Endometrial microvascular endothelial cells (primary cell): ENCODE measurements around the gene OLFM2. TPM values are rescaled to one million over a fixed set of nuclear protein-coding genes. Genes with fewer than 3 reads are reported as not detected.

ENCODE experiments used
- in situ Hi-C: cut with HindIII; loops from 2 replicates; pipeline ENCODE4 v1.10.0; 2017; ENCODE audit warnings: low sequenced_read_pairs, low pct_unique_long_range_greater_than_20kb; ENCODE audit errors: inconsistent ontology term
- total RNA-seq: library from RNA; depleted of rRNA; stranded (reverse); fragments of >200 nt; gene quantifications from one replicate; pipeline ENCODE4 v1.2.3, GENCODE V29; 2015; ENCODE audit errors: inconsistent ontology term

The OLFM2 gene
- total RNA-seq, 1 donor from 2014 or later = not detected

GRCh38 chr19:9913237-9914000, 22.9 kb downstream of the OLFM2 start:
- in situ Hi-C loops = no loop called here

- in situ Hi-C loops = no loop called here
Observed at GRCh38 chr19:9912551-9913236, 23.6 kb downstream of the OLFM2 start.

- in situ Hi-C loops = no loop called here
Observed at GRCh38 chr19:9911524-9912185, 24.7 kb downstream of the OLFM2 start.

- in situ Hi-C loops = no loop called here
Observed at GRCh38 chr19:9910625-9911024, 25.7 kb downstream of the OLFM2 start.

- in situ Hi-C loops = no loop called here
Observed at GRCh38 chr19:9909251-9909650, 27.1 kb downstream of the OLFM2 start.

GRCh38 chr19:9906475-9907087, 29.7 kb downstream of the OLFM2 start:
- in situ Hi-C loops = no loop called here

- in situ Hi-C loops = no loop called here
Observed at GRCh38 chr19:9903336-9903735, 33.0 kb downstream of the OLFM2 start.

GRCh38 chr19:9901642-9902041, 34.7 kb downstream of the OLFM2 start:
- in situ Hi-C loops = no loop called here

GRCh38 chr19:9901020-9901419, 35.3 kb downstream of the OLFM2 start:
- in situ Hi-C loops = no loop called here

- in situ Hi-C loops = no loop called here
Observed at GRCh38 chr19:9891609-9892373, 44.5 kb downstream of the OLFM2 start.

- in situ Hi-C loops = no loop called here
Observed at GRCh38 chr19:9885077-9885552, 51.2 kb downstream of the OLFM2 start.

GRCh38 chr19:9883764-9884163, 52.6 kb downstream of the OLFM2 start:
- in situ Hi-C loops = no loop called here

- in situ Hi-C loops = no loop called here
Observed at GRCh38 chr19:9883231-9883758, 53.0 kb downstream of the OLFM2 start.

- in situ Hi-C loops = no loop called here
Observed at GRCh38 chr19:9881720-9882119, 54.6 kb downstream of the OLFM2 start.

- in situ Hi-C loops = no loop called here
Observed at GRCh38 chr19:9878511-9879196, 57.7 kb downstream of the OLFM2 start.

GRCh38 chr19:9877780-9878510, 58.4 kb downstream of the OLFM2 start:
- in situ Hi-C loops = no loop called here

GRCh38 chr19:9875796-9876195, 60.5 kb downstream of the OLFM2 start:
- in situ Hi-C loops = no loop called here
